DOHH2 (cell line): ENCODE data around the gene CACNA1A.

Source experiments
- H3F3A ChIP-seq: fragments of 200-600 bp; sonication (generic), shearing (Covaris generic); 2 replicates; pipeline ENCODE4 v1.6.0; 2016; ENCODE audit warnings: antibody characterized with exemption, mild to moderate bottlenecking; ENCODE audit not compliant: control insufficient read depth, insufficient read depth
- H3K27ac ChIP-seq: fragments of 200-600 bp; sonication (generic); 2 replicates; pipeline ENCODE4 v1.5.1; 2014; ENCODE audit warnings: low read depth, mild to moderate bottlenecking, low read length, moderate library complexity
- H3K27me3 ChIP-seq: fragments of 200-600 bp; sonication (generic); 2 replicates; pipeline ENCODE4 v1.6.1; 2014; ENCODE audit warnings: mild to moderate bottlenecking, low read length, mixed read lengths; ENCODE audit not compliant: control insufficient read depth
- H3K36me3 ChIP-seq: fragments of 200-600 bp; sonication (generic); 2 replicates; pipeline ENCODE4 v1.6.1; 2014; ENCODE audit warnings: mild to moderate bottlenecking, low read length, moderate library complexity, mixed read lengths; ENCODE audit not compliant: control insufficient read depth
- H3K4me1 ChIP-seq: fragments of 200-600 bp; sonication (generic); 2 replicates; pipeline ENCODE4 v1.6.1; 2014; ENCODE audit warnings: mild to moderate bottlenecking, low read length, mixed read lengths; ENCODE audit not compliant: control insufficient read depth
- H3K4me2 ChIP-seq: fragments of 200-600 bp; sonication (generic); 2 replicates; pipeline ENCODE4 v1.6.0; 2014; ENCODE audit warnings: mild to moderate bottlenecking, low read length, moderate library complexity
- H3K4me3 ChIP-seq: fragments of 200-600 bp; sonication (generic); 2 replicates; pipeline ENCODE4 v1.5.1; 2014; ENCODE audit warnings: mild to moderate bottlenecking, low read length, mixed read lengths
- H3K79me2 ChIP-seq: fragments of 200-600 bp; sonication (generic); 2 replicates; pipeline ENCODE4 v1.6.1; 2014; ENCODE audit warnings: mild to moderate bottlenecking, low read length, mixed read lengths; ENCODE audit not compliant: control insufficient read depth
- H3K9me2 ChIP-seq: fragments of 200-600 bp; sonication (generic); replicated peaks from 2 replicates; pipeline ENCODE4 v1.6.1; 2014; ENCODE audit warnings: mild to moderate bottlenecking, low read length, mixed read lengths; ENCODE audit not compliant: control insufficient read depth
- H3K9me3 ChIP-seq: fragments of 200-600 bp; sonication (generic); 2 replicates; pipeline ENCODE4 v1.6.1; 2014; ENCODE audit warnings: antibody characterized with exemption, low read length, mixed read lengths; ENCODE audit not compliant: control insufficient read depth, insufficient read depth
- H4K20me1 ChIP-seq: fragments of 200-600 bp; sonication (generic); 2 replicates; pipeline ENCODE4 v1.6.0; 2014; ENCODE audit warnings: low read depth, mild to moderate bottlenecking, antibody characterized with exemption, low read length, moderate library complexity; ENCODE audit not compliant: control insufficient read depth, insufficient read depth
- EZH2phosphoT487 ChIP-seq: fragments of 200-600 bp; sonication (generic); IDR thresholded peaks from 2 replicates; pipeline ENCODE4 v1.6.1; 2017; ENCODE audit warnings: borderline replicate concordance, mild to moderate bottlenecking, antibody characterized with exemption, low read length, moderate library complexity, mixed read lengths
- TF ChIP-seq, protein P1 (sequence below): fragments of 200-600 bp; sonication (generic); IDR thresholded peaks from one replicate; pipeline ENCODE4 v1.5.1; 2014; ENCODE audit warnings: antibody characterized with exemption, mild to moderate bottlenecking, low read depth, low read length; ENCODE audit not compliant: poor library complexity, severe bottlenecking

Gene CACNA1A

DNA sequence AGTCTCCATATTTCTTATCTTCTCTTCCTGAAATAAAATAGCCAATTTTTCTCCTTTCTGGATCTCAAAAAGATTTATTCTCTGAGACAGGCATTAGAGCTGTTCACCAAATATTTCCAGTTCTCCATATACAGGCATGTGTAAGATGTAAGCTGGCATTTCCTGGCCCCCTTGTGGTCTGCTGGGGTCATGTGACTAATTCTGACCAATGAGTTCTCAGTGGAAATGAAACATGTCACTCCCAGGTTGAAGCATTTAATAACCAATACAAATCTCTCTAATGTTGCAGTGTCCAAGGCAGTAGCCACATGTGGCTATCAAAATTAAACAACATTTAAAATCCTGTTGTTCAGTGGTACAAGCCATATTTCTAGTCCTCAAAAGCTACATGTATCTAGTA, 14.8 kb upstream of the CACNA1A start:
- H3K9me3 ChIP-seq: peaks cover 19% of the 10 kb centered on the region
- no peak overlapping the region for H3K4me3 ChIP-seq
- H3K4me2 ChIP-seq: no peak overlapping the region

DNA sequence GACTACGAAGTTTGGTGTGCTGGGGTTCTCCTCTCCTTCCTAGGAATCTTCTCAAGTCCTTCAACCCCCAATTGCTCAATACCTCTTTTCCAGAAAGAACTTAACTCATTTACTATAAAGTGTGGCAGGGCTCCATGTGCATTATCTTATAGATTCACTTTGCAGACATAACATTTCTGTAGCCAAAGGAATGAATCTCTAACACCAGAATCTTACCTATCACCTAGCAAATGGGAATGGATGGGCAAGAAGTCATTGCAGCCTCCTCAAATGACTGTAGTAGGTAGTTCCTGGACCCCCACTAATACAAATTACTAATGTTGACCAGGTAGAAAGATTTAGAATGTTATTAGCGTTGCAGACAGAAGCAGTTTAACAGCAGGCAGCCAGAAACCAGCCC, 5.7 kb upstream of the CACNA1A start:
- H3K27ac ChIP-seq: no peak overlapping the region

More for the DNA sequence above, 14.8 kb upstream of the CACNA1A start:
- Histone ChIP-seq H3F3A (no peaks in the 10 kb centered on the region), H3K36me3 (no peaks in the 10 kb centered on the region), H3K27ac (no peak overlapping the region), H3K79me2 (no peaks in the 10 kb centered on the region), H3K4me1 (no peaks in the 10 kb centered on the region), H3K9me2 (no peaks in the 10 kb centered on the region), H4K20me1 (no peaks in the 10 kb centered on the region), H3K27me3 (no peaks in the 10 kb centered on the region)
- TF ChIP-seq EZH2phosphoT487: no peak
- TF ChIP-seq, protein P1, sequence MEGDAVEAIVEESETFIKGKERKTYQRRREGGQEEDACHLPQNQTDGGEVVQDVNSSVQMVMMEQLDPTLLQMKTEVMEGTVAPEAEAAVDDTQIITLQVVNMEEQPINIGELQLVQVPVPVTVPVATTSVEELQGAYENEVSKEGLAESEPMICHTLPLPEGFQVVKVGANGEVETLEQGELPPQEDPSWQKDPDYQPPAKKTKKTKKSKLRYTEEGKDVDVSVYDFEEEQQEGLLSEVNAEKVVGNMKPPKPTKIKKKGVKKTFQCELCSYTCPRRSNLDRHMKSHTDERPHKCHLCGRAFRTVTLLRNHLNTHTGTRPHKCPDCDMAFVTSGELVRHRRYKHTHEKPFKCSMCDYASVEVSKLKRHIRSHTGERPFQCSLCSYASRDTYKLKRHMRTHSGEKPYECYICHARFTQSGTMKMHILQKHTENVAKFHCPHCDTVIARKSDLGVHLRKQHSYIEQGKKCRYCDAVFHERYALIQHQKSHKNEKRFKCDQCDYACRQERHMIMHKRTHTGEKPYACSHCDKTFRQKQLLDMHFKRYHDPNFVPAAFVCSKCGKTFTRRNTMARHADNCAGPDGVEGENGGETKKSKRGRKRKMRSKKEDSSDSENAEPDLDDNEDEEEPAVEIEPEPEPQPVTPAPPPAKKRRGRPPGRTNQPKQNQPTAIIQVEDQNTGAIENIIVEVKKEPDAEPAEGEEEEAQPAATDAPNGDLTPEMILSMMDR: no peak

DNA sequence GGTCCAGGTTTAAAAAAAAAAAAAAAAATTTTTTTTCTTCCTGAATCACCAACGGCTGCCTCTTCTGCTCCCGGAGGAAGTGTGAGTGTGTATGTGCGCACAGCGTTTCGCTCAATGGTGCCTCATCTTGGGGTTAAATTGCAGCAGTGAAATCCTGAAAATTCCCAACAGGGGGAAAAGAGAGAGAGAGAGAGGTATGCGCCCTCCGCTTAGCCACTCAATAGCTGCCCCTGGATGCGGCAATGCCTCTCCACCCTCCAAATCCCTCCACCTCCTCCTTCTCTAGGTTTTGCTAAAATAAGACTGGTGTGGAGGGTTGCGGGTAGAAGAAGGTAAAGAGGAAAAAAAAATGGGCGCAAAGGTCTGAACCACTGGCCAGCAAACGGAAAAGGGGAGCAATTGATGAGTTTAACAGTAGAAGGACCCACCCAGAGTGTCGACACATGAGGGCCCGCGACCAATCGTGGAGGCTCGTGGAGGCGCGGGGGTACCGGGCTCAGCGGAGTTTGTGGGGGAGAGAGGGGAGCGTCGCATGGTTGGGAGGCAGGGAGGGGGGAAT, 853 bp upstream of the CACNA1A start:
- H3K27me3 ChIP-seq: peaks cover 3% of the 10 kb centered on the region; the same call in 1 of the 2 replicates
- no peak overlapping the region for H3K4me2 ChIP-seq
- no peaks in the 10 kb centered on the region for H3K36me3 ChIP-seq
- no peak overlapping the region for H3K4me3 ChIP-seq
- no peaks in the 10 kb centered on the region for H3F3A ChIP-seq
- H3K4me1 ChIP-seq: no peaks in the 10 kb centered on the region
- H3K27ac ChIP-seq: no peak overlapping the region
- no peaks in the 10 kb centered on the region for H4K20me1 ChIP-seq
- no peaks in the 10 kb centered on the region for H3K9me3 ChIP-seq
- TF ChIP-seq, protein P1: no peak
- TF ChIP-seq EZH2phosphoT487: no peak
- no peaks in the 10 kb centered on the region for H3K9me2 ChIP-seq
- no peaks in the 10 kb centered on the region for H3K79me2 ChIP-seq

More for the DNA sequence above, 5.7 kb upstream of the CACNA1A start:
- Histone ChIP-seq H4K20me1 (no peaks in the 10 kb centered on the region), H3K4me3 (no peak overlapping the region), H3K4me1 (no peaks in the 10 kb centered on the region), H3K4me2 (no peak overlapping the region), H3F3A (no peaks in the 10 kb centered on the region), H3K36me3 (no peaks in the 10 kb centered on the region), H3K9me2 (no peaks in the 10 kb centered on the region), H3K9me3 (no peaks in the 10 kb centered on the region), H3K27me3 (peaks cover 3% of the 10 kb centered on the region; the same call in 1 of the 2 replicates), H3K79me2 (no peaks in the 10 kb centered on the region)
- TF ChIP-seq EZH2phosphoT487: no peak
- TF ChIP-seq, protein P1: no peak
